Left cardiac atrium (tissue), 4 donors: ENCODE results near the gene C1orf141. TPM values are rescaled to one million over a fixed set of nuclear protein-coding genes. Genes with fewer than 3 reads are reported as not detected.
"Not testable (repeated sequence)": the region's sequence is repeated elsewhere in the genome, so short reads cannot be mapped to it uniquely, and the experiment has no call there.

ENCODE experiments used
- ATAC-seq, 2 donors: fragments of 200-7000 bp; cut with Tn5 transposase; one replicate each; pipeline ENCODE4 v1.9.1; 2020; ENCODE audit warnings: mild to moderate bottlenecking in 2 of 2, moderate library complexity in 2 of 2
- DNase-seq: peaks from one replicate; pipeline ENCODE4 v3.0.0-alpha.2; 2020
- intact Hi-C, 2 donors: fragments of 100-400 bp; cut with DNase I; formaldehyde crosslinking; loops; one replicate each; pipeline versions ENCODE4 v1.14.1 to v1.15.1; 2022 to 2023
- total RNA-seq, 2 donors: library from RNA; stranded (reverse); fragmentation: NEBNext Ultra II Directional; extraction: Animal tissue kit (Norgen Biotek cat#: 25700); gene quantifications; one replicate each; pipeline ENCODE4 v1.2.1, GENCODE V29; 2021
- donor health status: DM: no; HTN: yes; CAD: no.
- donor health status: DM: no; HTN: yes; CAD: no; lungs with severe emphysema.
- donor health status: DM: yes; HTN: yes; CAD: no.
- donor health status: Dilated cardiomyopathy.

C1orf141 gene
- total RNA-seq, 2 donors from 2014 or later, result not detected

DNA sequence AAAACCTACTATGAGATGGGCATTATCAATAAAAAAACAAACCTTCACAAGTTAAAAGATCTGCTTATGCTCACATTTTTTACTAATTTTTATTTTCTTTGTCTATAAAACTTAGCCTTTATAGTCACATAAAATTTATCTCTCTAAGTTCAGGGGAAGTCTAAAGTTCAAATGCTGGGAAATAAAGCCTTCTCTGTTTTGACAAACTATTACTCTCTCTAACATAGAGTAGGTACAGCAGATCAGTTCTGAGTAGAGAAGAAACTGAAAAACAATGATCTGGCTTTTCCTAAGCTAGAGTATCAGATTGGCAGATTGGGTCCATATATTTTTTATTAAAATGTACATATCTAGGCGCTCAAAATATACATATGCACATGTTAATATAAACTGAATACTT lies 31.2 kb downstream of the C1orf141 start:
- DNase-seq (no peak), ATAC-seq (no peak)
- intact Hi-C loops, result no loop called here

DNA sequence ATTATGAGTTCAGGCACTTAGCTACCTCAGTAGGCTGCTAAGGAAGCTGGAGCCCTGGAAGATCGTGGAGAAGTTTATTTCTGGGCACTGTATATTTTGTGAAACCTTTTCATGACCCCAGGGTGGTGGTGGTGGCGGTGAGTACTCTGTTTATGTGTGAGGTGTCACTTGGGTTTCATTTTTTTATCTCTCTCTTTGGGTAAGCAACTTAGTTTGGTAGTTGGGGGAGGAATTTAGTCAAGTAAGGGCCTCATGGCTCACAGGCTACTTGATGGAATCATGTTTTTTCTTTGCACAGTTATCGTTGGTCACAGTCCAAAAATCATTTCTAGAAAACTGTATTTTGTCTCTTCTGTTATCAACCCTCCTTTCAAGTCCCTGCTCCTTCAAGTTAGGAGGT lies 33.9 kb downstream of the C1orf141 start:
- no peak for DNase-seq
- intact Hi-C loops, result no loop called here
- ATAC-seq, result no peak

DNA sequence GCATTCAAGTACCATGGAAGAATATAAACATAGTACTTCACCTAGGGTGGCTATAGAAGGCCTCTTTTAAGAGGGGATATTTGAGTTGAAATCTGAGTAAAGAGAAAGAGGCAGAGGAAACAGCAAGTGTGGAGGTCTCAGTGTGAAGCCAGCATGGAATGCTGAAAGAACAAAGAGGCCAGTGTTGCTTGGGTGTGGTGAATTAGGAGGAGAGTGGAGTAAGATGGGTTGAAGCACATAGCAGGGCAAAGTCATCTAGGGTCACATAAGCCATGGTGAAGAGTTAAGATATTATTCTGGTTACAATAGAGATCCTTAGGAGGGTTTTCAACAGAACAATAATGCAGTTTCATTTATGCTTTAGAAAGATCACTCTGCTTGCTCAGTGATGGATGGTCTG lies 37.5 kb downstream of the C1orf141 start:
- DNase-seq, result no peak
- intact Hi-C loops, result no loop called here
- ATAC-seq, result no peak

DNA sequence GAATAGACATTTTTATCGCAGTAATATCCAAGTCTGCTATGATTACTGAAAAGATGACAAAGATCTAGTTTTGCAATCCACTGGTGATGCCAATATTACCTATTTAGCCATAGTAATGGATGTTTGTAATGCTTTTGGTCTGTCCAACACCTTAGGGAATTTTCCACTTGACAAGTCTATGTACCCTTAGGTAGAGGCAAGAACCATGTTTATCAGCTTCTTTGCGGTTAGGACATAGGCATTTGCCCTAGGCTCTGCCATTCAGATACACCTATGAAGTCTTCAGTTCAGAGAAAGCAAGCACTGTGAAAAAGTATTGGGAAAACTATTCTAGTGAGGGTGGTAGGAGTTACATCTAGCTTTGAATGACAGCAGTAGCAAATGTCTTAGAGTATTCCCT lies 40.6 kb downstream of the C1orf141 start:
- ATAC-seq, result no peak
- intact Hi-C loops, result no loop called here
- no peak for DNase-seq

DNA sequence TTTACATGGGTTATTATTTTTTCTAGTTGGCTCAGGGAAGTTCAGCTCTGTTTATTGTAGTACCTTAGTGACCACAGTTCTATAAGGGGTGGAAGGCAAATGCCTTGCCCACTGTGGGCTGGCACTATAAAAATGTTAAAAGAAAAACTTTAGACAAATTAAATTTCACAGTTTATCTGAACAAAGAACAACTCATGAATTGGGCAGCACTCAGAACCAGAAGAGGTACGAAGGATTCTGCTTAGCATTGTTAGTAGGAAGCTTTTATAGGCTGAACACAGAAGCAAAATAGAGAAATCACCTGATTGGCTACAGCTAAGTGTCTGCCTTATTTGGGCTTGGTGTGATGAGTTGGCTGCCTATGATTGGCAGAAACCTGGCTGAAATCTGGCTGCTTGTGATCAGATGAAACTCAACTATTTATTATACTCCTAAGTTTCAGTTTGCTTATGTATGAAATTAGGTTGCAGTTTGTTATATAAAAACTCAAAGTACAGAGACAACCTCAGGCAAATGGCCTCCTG lies 45.0 kb downstream of the C1orf141 start:
- intact Hi-C loops, result no loop called here
- no peak for ATAC-seq
- no peak for DNase-seq

DNA sequence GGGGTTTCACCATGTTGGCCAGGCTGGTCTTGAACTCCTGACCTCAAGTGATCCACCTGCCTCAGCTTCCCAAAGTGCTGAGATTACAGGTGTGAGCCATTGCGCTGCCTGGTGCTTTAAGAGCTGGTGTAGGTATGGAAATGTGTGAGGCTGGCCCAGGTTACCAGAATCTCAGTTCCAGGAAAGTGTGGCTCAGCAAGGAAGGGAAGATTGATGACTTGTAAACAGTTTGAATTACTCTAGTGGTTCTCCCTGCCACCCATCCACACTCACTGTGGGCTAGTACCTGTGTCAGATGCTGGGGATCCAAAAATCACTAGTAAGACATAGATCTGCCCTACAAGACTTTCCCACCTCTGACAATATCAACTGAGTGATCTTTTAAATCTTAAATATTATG lies 46.3 kb downstream of the C1orf141 start:
- intact Hi-C loops, result no loop called here

DNA sequence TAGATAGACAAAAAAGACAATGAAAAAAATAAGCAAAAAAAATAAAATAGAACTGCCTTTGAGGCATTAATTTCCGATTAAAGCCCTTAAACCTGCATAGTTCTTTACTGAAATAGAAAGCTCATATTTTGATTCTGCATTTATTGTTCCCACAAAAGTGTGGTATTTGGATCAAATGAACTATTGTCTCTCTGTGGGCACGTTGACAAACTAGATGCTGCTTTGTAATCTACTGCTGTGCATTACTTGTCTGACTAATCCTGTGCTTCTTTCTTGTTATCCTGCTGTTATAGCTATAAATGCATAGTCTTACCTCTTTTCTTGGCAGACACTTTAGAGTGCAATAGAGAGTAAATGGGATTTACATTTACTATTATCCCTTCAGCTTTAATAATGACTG lies 49.4 kb downstream of the C1orf141 start:
- no peak for DNase-seq
- ATAC-seq, result no peak
- intact Hi-C loops, result no loop called here

More for the DNA sequence above, 46.3 kb downstream of the C1orf141 start:
- no peak for ATAC-seq
- DNase-seq, result no peak

DNA sequence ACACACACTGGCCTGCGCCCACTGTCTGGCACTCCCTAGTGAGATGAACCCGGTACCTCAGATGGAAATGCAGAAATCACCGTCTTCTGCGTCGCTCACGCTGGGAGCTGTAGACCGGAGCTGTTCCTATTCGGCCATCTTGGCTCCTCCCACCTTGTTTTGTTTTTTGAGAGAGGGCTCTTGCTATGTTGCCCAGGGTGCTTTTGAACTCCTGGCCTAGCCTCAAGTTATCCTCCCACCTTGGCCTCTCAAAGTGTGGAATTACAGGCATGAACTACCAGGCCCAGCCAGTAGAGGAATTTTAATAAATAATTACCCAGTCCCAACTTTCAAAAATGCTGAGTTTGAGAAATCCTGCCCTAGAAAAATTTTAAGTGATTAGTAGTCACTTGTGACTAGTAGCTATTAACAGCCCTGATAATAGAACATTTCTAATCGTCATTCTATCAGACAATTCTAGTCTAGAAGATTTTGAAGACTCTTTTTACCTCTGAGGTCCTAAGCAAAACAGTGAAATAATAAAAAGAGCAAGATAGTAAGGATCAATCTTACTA lies 49.9 kb downstream of the C1orf141 start:
- intact Hi-C loops, result no loop called here
- no peak for DNase-seq
- ATAC-seq, result no peak

DNA sequence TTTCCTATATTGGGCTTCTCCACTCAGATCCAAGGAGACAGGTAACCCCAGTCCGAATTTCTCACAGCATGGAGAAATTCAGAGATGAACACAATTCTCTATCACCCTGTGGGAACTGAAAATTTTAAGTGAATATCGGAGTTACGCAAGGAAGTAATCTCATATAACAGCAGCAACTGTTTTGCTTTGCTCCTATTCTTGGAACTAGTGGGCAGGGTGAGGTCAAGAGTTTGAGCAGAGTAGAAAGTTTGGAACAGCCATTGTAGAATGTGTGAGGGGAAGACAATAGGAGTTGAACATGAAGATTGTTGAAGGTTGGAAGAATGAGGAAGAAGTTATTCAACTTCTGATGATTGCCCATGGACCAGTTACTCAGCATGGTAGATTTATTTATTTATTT lies 56.5 kb downstream of the C1orf141 start:
- intact Hi-C loops, result loop anchor here in 1 of 2 donors (5.0 kb wide), 1 partner anchor 44 kb away; no protein-coding TSS in a partner anchor
- ATAC-seq (no peak), DNase-seq (no peak)

DNA sequence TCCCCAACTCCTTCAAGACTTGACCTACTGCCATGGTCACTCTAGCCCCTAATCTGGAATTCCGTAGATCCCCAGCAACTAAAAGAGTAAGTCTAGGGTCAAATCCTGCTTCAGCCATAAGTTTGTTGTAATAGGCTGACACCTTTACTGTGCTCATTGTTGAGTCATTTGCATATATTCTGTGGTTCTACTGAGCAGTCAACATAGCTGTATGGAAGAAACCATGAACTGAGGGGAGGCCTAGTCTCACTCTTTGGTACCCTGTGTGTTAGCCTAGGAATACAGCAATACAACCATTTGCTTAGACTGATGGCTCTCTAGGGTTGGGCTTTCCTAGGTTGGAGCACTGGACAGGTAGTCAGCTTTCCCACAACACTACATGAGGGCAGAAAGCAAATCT lies 57.2 kb downstream of the C1orf141 start:
- intact Hi-C loops, result loop anchor here in 1 of 2 donors (5.0 kb wide), 1 partner anchor 45 kb away; no protein-coding TSS in a partner anchor
- no peak for DNase-seq
- no peak for ATAC-seq

DNA sequence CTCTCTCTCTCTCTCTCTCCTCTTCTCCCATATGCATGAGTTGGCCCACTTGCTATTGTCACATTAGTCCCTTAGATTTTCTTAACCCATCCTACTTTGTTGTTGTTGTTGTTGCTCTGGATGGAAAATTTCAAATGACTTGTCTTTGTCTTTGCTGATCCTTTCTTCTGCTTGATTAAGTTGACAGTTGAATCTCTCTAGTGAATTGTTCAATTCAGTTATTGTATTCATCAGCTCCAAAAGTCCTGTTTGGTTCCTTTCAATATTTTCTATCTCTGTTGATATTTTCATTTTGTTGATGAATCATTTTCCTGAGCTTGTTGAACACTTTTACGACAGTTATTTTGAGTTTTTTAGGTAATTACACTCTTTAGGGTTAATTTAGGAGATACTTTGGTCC lies 62.0 kb downstream of the C1orf141 start:
- no peak for ATAC-seq
- intact Hi-C loops, result no loop called here

DNA sequence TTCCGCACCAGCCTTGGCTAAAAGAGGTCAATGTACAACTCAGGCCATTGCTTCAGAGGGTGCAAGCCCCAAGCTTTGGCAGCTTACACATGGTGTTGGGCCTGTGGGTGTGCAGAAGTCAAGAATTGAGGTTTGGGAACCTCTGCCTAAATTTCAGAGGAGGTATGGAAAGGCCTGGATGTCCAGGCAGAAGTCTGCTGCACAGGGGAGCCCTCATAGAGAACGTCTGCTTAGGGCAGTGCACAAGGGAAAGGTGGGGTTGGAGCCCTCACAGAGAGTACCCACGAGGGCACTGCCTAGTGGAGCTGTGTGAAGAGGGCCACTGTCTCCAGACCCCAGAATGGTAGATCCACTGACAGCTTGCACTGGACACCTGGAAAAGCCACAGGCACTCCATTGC lies 67.1 kb downstream of the C1orf141 start:
- intact Hi-C loops, ATAC-seq, DNase-seq: not testable (repeated sequence)

More for the DNA sequence above, 62.0 kb downstream of the C1orf141 start:
- DNase-seq, result no peak

DNA sequence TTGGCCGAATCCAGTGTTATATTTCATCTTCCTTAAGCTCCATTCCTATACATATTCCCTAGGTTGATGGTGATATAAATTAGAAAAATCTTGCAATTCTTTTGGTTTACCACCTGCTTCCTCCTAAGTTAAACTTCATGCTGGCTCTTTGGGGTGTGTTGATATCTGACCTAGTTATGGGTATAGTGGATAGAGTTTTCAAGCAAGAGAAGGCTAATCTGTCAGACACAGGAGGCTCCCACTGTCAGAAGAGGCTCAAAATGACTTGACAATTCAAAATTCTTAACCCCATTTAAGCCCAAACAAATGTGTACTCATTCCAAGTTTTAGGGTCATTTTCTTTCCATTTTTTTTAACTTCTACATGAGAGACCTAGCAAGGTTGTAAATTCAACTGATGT lies 72.4 kb downstream of the C1orf141 start:
- ATAC-seq (no peak), DNase-seq (no peak)
- intact Hi-C loops, result no loop called here

DNA sequence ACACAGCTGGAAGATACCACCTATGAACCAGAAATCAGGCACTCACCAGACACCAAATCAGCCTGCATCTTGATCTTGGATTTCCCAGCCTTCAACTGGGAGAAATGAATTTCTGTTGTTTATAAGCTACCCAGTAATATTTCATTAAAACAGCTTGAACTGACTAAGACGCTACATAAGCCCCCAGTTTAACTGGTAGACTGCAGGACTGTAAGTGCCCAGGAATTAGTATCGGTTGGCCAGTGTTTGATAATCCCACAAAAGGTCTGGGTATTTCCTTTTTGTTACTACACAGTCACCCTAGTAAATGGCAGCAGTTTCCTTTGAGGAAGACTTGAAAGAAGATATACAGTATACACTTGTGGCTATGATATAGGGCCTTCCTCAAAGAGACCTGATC lies 73.5 kb downstream of the C1orf141 start:
- ATAC-seq (no peak), DNase-seq (no peak)
- intact Hi-C loops, result no loop called here

DNA sequence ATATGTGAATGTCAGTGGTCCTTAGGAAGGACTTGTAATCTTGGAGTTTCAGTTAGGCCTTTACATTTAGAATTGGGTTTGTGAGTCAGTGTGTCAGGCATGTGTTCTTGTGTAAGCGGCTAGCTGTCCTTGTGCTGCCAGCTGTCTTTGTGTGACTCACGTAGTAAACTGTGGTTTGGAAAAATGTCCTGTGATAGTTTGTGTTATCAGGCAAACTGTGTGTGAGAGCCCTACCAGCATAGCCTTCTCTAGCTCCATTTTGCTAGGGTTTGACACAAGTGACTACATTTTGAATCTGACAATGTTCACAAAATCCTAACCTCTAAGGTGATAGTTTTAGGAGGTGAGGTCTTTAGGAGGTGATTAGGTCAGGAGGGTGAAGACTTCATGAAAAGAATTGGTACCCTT lies 74.0 kb downstream of the C1orf141 start:
- ATAC-seq (peak in 1 of 2 donors; percentile 68), DNase-seq (no peak)
- intact Hi-C loops, result no loop called here

DNA sequence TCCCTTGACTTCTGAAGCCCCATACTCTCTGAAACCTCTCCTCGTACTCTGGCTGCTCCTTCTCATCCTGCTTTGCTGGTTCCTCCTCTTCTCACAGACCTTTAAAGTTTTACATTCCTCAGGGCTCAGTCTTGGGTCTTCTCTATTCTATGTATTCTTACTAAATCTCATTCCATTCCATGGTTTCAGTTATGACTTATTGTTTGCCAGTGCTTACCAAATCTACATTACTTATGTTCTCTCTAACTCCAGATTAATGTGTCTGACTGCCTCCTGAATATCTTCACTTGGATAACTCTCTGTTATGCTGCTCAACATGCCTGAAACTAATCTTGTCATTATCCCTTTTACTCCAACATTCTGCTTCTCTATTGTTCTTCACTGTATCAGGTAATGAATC lies 75.4 kb downstream of the C1orf141 start:
- intact Hi-C loops, result no loop called here
- DNase-seq (no peak), ATAC-seq (no peak)

DNA sequence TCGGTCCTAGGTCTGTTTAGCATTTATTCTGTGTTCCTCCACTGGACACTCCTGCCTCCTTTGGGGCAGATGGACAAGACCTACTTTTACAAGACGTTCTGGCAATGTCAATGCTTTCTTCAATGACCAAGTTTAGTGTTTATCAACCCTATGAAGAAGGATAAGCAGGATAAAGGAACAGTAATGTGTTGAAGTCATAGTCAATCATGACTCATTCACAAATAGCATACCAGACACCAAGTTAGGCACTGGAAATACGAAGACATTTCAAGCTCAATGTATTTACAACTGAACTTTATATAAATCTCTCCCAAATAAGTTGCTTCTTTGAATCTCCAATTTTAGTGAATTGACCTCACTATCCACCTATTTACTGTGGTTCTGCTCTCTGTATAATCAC lies 76.0 kb downstream of the C1orf141 start:
- ATAC-seq (no peak), DNase-seq (no peak)
- intact Hi-C loops, result no loop called here

DNA sequence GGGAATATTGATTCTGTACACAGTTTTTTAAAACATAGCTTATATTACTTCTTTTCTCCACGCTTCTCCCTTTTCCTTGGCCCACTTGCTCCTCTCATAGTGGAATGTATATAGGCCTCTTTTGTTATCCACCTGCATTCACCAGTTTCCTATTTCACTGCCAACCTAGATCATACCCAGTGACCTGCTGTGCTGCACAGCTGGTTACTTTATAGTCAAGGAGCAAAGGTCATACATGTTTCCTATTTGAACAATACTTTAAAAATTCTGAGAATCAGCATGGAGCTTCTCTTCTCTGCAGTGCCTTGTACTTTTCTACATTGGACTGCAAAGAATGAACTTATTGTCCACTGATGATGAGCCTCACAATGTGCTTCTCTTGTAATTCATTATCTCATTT lies 76.5 kb downstream of the C1orf141 start:
- ATAC-seq (no peak), DNase-seq (no peak)
- intact Hi-C loops, result no loop called here

DNA sequence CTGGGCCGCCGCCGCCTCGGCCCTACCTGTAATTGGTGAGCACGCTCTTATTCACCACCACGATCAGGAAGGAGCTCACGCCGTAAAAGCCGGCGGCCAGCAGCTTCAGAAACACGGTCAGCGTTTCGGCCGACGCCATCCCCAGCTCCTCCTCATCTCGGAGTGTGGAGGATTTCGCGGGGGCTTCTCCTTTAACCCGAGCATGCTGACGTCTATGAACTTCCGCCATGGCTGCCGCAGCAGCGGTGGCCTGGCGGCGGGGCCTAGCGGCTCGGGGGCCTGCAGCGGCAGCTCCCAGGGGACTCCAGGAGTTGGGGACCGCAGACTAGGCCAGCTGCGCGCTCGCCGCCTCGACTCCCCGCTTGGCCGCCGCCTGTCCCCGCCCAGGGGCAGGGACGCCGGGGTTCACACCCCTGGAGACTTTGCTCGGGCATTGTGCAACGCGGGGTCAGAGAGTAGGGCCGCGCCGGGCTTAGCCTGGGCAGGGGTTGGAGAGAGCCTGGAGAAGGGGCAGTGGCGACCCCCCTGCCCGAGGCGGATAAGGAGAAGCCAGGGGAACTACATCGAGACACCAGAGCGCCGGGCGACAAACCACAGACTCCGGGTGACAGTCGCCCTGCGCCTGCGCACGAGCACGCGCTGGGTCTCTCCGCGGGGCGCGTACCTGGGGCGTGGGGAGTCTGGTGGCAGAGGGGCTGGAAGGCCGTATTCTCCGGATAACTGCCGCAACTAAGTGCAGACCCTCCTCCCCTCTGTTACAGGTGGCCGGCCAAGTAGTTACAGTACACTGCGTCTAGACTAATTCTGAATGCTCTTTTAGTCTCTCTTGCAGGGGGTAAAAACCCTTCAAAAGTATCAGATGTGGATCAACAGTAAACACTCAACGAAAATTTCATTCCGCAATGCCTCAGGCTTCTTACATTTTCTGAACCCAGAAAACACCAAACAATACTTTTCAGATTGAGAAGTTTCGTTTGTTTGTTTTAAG lies 80.7 kb downstream of the C1orf141 start, which contains the start of gene SLC35D1:
SLC35D1 (minus strand) TSS at position 364 of the 988 bp plus-strand sequence; CDS start at position 229, 135 bp downstream.
- intact Hi-C loops, result loop anchor here in 1 of 2 donors (5.0 kb wide), 1 partner anchor 122 kb away; no protein-coding TSS in a partner anchor
- ATAC-seq (peak; percentile 86), DNase-seq (peak; percentile 76)

DNA sequence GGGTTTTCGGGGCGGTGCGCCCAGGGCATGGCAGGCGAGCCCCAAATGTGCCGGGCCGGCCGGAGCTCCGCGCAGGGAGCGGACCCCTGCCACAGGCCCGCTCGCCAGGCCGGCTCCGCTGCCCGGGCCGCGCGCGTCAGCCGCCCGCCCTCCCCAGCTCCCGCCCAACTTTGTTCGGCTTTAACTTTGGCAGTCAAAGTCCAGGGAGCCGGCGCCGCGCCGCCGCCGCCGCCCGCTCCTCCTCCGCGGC lies 81.3 kb downstream of the C1orf141 start:
- intact Hi-C loops, result loop anchor here in 1 of 2 donors (5.0 kb wide), 1 partner anchor 121 kb away; no protein-coding TSS in a partner anchor
- peak; percentile 89 to 95 for ATAC-seq
- DNase-seq, result peak; percentile 64
